ENCODE data around the gene COL26A1.

DNA sequence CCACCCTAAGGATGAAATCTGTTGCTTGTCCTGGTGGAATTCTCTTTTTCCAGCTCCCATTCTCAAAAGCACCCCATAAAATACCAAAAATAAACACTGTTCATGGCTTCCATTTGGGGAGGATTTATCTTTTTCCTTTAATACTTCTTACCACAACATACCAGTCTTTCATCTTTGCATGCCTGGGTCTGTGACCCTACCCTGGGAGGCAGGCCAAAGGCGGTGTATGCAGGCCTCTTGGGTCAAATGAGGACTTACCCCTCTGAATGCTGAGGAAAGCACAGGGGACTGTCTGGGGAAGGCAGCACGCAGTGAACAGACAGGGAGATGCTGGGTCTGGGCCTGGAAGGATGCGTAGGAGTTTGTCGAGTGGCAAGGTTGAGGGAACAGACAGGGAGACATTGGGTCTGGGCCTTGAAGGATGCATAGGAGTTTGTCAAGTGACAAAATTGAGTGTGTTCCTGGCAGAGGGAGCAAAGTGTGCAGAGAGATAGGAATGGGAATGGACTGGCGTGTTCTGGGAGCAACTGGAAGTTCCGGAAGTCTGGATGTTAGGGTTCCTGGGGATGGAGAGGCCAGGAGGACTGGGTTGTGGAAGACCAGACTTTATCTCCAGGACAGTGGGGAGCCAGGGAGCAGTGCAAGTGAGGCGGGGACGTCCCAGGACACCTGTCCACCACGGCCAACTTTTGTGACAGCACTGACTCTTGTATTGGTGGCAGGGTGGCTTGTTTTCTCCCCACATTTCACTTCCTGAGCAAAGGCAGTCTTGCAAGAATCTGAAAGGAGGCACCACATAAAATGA, 225.7 kb downstream of the COL26A1 start:
- TF ChIP-seq, protein P1, sequence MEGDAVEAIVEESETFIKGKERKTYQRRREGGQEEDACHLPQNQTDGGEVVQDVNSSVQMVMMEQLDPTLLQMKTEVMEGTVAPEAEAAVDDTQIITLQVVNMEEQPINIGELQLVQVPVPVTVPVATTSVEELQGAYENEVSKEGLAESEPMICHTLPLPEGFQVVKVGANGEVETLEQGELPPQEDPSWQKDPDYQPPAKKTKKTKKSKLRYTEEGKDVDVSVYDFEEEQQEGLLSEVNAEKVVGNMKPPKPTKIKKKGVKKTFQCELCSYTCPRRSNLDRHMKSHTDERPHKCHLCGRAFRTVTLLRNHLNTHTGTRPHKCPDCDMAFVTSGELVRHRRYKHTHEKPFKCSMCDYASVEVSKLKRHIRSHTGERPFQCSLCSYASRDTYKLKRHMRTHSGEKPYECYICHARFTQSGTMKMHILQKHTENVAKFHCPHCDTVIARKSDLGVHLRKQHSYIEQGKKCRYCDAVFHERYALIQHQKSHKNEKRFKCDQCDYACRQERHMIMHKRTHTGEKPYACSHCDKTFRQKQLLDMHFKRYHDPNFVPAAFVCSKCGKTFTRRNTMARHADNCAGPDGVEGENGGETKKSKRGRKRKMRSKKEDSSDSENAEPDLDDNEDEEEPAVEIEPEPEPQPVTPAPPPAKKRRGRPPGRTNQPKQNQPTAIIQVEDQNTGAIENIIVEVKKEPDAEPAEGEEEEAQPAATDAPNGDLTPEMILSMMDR (IDR thresholded peaks at IDR 0.05; ENCODE audit: insufficient read depth, low read length): no peak
- TF ChIP-seq POLR2AphosphoS5 (IDR thresholded peaks at IDR 0.05; ENCODE audit: low read depth) (no peak), GABPA (IDR thresholded peaks at IDR 0.05; ENCODE audit: low read depth) (no peak), SPI1 (IDR thresholded peaks at IDR 0.05; ENCODE audit: borderline replicate concordance, low read depth) (no peak)
- TF ChIP-seq, protein P2, sequence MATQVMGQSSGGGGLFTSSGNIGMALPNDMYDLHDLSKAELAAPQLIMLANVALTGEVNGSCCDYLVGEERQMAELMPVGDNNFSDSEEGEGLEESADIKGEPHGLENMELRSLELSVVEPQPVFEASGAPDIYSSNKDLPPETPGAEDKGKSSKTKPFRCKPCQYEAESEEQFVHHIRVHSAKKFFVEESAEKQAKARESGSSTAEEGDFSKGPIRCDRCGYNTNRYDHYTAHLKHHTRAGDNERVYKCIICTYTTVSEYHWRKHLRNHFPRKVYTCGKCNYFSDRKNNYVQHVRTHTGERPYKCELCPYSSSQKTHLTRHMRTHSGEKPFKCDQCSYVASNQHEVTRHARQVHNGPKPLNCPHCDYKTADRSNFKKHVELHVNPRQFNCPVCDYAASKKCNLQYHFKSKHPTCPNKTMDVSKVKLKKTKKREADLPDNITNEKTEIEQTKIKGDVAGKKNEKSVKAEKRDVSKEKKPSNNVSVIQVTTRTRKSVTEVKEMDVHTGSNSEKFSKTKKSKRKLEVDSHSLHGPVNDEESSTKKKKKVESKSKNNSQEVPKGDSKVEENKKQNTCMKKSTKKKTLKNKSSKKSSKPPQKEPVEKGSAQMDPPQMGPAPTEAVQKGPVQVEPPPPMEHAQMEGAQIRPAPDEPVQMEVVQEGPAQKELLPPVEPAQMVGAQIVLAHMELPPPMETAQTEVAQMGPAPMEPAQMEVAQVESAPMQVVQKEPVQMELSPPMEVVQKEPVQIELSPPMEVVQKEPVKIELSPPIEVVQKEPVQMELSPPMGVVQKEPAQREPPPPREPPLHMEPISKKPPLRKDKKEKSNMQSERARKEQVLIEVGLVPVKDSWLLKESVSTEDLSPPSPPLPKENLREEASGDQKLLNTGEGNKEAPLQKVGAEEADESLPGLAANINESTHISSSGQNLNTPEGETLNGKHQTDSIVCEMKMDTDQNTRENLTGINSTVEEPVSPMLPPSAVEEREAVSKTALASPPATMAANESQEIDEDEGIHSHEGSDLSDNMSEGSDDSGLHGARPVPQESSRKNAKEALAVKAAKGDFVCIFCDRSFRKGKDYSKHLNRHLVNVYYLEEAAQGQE (IDR thresholded peaks at IDR 0.05; ENCODE audit: insufficient replicate concordance, low read depth): no peak
